PFSK-1 (cell line): ENCODE measurements around the gene ANKRD12.

Experiments used
- POLR2AphosphoS5 ChIP-seq: IDR thresholded peaks from 2 replicates; pipeline ENCODE4 v1.6.1; 2012; ENCODE audit warnings: low read depth, mild to moderate bottlenecking, control low read depth, low read length, moderate library complexity
- REST ChIP-seq, 2 experiments: IDR thresholded peaks; 2 replicates each; pipeline versions ENCODE4 v1.6.1 to v1.8.0; 2011 to 2012; ENCODE audit warnings: low read depth in 2 of 2, low read length in 2 of 2, control low read depth in 1 of 2, inconsistent platforms in 1 of 2, mild to moderate bottlenecking in 1 of 2, moderate library complexity in 1 of 2; ENCODE audit not compliant: insufficient read depth in 1 of 2
- SIN3A ChIP-seq: IDR thresholded peaks from 2 replicates; pipeline ENCODE4 v1.6.1; 2012; ENCODE audit warnings: mild to moderate bottlenecking, low read length, moderate library complexity, borderline replicate concordance; ENCODE audit not compliant: insufficient read depth
- TAF1 ChIP-seq: IDR thresholded peaks from 2 replicates; pipeline ENCODE4 v1.6.1; 2012; ENCODE audit warnings: low read length, control low read depth, borderline replicate concordance; ENCODE audit not compliant: insufficient read depth

- TF ChIP-seq POLR2AphosphoS5 (no peak), REST (IDR thresholded peaks at IDR 0.05; ENCODE audit: insufficient read depth in 1 of 2, low read depth in 2 of 2, low read length in 2 of 2) (no peak), SIN3A (no peak), TAF1 (no peak)
These were observed 86.8 kb downstream of the ANKRD12 start for GRCh38 chr18:9223356-9223755.
